ENCODE data around the gene MMRN1.
A peak's percentile ranks its signal among the peaks of the same experiment; 100 is the strongest.

MMRN1 gene, protein sequence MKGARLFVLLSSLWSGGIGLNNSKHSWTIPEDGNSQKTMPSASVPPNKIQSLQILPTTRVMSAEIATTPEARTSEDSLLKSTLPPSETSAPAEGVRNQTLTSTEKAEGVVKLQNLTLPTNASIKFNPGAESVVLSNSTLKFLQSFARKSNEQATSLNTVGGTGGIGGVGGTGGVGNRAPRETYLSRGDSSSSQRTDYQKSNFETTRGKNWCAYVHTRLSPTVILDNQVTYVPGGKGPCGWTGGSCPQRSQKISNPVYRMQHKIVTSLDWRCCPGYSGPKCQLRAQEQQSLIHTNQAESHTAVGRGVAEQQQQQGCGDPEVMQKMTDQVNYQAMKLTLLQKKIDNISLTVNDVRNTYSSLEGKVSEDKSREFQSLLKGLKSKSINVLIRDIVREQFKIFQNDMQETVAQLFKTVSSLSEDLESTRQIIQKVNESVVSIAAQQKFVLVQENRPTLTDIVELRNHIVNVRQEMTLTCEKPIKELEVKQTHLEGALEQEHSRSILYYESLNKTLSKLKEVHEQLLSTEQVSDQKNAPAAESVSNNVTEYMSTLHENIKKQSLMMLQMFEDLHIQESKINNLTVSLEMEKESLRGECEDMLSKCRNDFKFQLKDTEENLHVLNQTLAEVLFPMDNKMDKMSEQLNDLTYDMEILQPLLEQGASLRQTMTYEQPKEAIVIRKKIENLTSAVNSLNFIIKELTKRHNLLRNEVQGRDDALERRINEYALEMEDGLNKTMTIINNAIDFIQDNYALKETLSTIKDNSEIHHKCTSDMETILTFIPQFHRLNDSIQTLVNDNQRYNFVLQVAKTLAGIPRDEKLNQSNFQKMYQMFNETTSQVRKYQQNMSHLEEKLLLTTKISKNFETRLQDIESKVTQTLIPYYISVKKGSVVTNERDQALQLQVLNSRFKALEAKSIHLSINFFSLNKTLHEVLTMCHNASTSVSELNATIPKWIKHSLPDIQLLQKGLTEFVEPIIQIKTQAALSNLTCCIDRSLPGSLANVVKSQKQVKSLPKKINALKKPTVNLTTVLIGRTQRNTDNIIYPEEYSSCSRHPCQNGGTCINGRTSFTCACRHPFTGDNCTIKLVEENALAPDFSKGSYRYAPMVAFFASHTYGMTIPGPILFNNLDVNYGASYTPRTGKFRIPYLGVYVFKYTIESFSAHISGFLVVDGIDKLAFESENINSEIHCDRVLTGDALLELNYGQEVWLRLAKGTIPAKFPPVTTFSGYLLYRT

DNA sequence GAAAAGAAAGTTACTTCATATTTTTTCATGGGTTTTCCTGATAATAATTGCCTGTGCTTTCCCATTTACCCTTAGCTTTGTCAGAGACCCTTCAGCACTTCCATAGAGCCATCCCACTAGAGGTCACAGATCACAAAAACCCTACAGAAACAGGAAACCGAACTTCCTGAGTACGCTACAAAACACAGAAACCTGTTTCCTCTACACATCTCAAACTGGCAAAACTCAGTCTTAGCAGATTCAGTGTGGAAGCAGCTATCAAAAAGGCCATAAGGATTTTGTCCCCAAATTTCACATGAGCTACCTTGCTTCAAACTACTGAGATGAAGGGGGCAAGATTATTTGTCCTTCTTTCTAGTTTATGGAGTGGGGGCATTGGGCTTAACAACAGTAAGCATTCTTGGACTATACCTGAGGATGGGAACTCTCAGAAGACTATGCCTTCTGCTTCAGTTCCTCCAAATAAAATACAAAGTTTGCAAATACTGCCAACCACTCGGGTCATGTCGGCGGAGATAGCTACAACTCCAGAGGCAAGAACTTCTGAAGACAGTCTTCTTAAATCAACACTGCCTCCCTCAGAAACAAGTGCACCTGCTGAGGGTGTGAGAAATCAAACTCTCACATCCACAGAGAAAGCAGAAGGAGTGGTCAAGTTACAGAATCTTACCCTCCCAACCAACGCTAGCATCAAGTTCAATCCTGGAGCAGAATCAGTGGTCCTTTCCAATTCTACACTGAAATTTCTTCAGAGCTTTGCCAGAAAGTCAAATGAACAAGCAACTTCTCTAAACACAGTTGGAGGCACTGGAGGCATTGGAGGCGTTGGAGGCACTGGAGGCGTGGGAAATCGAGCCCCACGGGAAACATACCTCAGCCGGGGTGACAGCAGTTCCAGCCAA lies at the start of gene MMRN1:
TSS of gene MMRN1 (plus strand) at position 206 of the 902 bp plus-strand sequence. CDS start at position 324, 118 bp downstream.
- no peak for DNase-seq (ENCODE audit: low read depth, low spot score)

DNA sequence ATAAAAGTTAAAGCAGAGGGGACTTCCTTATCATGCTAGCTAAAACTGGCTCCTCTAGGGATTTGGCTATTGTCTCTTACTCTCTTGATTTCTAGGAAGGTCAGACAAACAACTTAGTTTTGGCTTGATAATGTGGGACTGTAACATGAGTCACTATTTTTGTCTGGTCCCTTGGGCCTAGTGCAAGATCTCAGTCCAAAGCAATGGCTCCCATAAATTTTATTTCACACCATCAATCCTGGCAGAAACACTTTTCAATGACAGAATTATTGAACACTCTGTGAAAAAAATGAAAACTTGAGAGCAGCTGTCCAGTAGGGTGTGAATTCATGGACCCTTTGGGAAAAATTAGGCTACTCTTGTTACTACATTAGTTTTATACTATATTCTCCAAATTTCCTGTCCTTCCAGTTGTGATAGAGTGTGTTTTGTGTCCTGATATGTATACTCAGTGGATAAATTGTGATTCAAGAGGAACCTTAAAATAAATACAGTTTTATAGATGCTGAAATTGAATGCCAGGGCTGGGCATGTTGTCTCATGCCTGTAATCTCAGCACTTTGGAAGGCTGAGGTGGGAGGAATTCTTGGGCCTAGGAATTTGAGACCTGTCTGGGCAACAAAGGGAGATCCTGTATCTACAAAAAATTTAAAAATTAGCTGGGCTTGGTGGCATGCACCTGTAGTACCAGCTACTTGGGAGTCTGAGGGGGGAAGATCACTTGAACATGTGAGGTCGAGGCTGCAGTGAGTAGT lies 46.9 kb upstream of the MMRN1 start:
- DNase-seq (ENCODE audit: low read depth, low spot score) = no peak

DNA sequence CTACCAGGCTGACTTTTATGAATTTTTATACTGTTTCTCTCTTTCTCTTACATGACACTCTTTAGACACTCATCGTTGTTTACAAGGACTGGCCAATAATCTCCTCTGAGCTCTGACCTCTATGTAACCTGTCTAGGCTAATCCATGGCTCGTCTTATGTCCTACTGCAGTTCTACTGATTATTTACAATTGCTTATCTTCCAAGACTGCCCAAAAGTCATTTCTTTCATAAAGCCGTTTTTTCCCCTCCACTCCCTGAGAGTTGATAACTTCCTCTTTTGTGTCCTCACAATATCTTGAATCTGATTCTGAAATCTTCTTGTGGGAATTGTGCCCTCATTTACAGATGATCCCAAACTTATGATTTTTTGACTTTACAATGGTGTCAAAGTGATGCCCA lies 39.4 kb upstream of the MMRN1 start:
- no peak for DNase-seq (ENCODE audit: low read depth, low spot score)

DNA sequence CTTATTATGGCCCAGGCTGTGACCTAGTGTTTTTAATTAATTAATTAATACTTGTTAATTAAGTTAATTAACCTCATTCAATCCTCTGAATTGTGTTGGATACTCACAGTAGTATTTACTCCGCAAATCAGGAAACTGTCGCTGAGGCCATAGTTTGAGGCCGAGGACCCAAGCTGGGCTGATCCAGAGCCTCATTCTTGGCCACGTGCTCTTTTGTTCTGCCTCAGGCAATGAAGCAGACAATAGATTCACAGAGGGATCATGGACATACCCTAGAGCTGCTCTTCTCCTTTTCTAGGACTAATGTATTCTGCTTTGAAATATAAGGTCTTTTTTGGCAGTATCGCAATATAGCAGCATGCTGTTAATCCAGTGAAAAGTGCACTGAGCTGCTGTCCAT lies 33.7 kb upstream of the MMRN1 start:
- DNase-seq (ENCODE audit: low read depth, low spot score) = no peak

- no peak for DNase-seq (ENCODE audit: low read depth, low spot score)
Observed at GRCh38 chr4:89863533-89863932, 31.1 kb upstream of the MMRN1 start.

GRCh38 chr4:89868276-89868675 lies 26.4 kb upstream of the MMRN1 start:
- no peak for DNase-seq (ENCODE audit: low read depth, low spot score)

DNA sequence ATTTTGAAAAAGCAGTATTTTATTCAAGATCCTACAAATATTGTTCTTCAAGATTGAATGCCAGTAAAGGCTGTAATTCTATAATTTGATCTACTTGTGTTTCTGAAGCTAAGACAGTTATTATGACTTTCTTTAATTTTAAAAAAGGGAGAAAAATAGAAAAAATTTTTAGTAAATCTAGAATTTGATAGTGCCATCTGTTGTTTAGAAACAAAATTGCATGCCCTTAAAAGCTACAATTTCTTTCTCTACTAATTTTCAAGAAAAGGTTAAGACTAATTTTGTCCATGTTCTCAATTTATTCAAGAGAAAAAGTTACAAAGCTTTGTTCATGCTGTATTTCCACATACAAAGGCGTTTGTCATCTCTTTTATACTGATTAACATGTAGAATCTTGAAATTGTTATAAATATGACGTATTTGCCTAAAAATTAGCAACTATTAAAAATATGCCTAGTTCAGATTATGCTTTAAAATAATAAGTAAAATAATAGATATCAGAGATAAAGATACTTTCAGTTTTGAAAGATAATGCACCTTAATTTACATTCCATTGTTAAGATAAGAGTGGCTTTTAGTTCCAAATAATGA lies 25.6 kb upstream of the MMRN1 start:
- DNase-seq (ENCODE audit: low read depth, low spot score) = no peak

DNA sequence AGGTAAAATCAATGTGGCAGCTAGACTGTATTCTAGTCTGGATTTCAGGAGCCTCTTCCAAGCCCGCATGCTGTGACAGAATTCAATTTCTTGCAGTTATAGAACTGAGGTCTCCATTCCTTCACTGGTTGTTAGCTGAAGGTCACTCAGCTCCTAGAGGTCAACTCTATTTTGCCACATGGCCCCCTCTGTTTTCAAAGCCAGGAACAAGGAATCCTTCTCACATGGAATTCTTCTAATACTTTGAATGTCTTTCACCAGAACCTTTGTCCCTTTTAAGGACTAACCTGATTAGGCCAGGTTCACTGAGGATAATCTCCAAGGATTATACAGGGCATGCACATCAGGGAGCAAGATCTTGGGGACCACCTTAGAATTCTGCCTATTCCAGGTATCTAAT lies 23.4 kb upstream of the MMRN1 start:
- DNase-seq (ENCODE audit: low read depth, low spot score) = no peak

GRCh38 chr4:89876548-89876947 lies 18.1 kb upstream of the MMRN1 start:
- no peak for DNase-seq (ENCODE audit: low read depth, low spot score)

GRCh38 chr4:89878611-89879010 lies 16.0 kb upstream of the MMRN1 start:
- DNase-seq (ENCODE audit: low read depth, low spot score) = no peak

DNA sequence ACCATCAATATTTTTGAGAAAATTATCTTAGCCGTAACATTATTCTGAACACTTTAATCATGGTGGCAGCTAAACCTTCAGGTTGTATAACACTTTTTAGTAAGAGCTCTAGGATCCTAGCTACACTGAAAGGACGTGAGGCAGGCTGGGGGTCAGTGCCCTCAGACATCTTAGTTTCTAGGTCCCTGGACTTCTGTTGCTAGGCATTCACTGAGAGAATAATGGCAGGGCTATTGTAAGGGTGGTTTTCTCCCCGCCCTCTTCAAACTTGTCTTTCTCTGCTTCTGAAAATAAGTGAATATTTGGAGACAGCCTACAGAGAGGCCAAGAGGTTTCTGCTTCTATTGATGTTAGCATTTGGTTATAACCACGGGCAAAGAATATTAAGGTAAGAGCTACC lies 15.4 kb upstream of the MMRN1 start:
- no peak for DNase-seq (ENCODE audit: low read depth, low spot score)

DNA sequence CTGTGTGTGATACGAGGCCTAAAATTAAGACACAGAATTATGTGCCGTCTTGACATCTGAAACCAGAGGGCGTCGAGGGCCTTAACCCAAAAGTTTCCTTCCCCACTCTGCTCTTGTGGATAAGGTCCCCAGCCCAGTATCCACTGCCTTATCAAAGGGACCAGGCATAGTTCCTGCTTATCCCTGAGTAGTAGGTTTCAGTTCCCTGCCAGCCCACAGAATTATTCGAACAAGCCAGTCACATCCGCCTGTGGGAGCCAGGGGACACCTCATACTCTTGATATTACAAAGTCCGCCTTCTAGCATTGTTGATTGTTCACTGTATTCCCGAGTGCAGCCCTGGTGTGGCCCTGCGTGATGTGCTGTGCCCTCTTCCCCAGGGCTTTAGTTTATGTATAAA lies 5.4 kb upstream of the MMRN1 start:
- no peak for DNase-seq (ENCODE audit: low read depth, low spot score)

DNA sequence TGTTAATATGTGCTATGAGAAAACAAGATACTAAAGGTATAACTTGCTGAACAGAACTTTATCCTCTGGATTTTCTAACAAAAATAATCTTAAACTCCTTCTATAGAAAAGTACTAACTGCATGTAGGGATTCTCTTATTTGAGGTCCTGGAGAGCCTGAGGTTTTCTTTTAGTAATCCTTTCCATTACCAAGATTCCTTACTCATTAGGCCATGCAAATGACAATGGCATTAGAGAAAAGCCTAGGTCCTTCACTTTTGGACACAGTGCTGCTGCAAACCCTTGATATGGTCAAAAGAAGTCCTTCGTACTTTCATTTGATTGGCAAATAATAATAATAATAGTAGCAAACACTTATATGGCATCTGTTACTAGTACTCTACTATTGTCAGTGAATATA lies 3.2 kb downstream of the MMRN1 start:
- no peak for DNase-seq (ENCODE audit: low read depth, low spot score)

- no peak for DNase-seq (ENCODE audit: low read depth, low spot score)
Observed at GRCh38 chr4:89898304-89898716, 3.7 kb downstream of the MMRN1 start.

- no peak for DNase-seq (ENCODE audit: low read depth, low spot score)
Observed at GRCh38 chr4:89899152-89899551, 4.5 kb downstream of the MMRN1 start.

DNA sequence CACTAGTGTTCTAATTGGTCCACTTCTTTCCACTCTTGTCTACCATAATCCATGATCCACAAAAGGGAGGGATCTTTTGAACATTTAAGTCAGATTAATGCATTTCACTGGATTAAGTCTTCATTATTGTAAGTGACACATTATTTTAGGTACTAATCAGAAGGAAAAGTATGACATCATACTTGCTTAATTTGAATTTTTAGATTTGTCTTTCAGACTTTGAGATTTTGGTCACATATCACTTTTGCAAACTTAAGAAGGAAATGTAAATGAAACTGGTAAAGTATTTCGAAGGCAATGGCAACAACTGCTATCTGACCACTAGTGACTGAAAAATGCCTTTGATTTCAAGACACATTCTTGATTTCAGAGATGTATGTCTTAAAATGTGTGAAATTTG lies 5.2 kb downstream of the MMRN1 start:
- DNase-seq (ENCODE audit: low read depth, low spot score) = no peak

DNA sequence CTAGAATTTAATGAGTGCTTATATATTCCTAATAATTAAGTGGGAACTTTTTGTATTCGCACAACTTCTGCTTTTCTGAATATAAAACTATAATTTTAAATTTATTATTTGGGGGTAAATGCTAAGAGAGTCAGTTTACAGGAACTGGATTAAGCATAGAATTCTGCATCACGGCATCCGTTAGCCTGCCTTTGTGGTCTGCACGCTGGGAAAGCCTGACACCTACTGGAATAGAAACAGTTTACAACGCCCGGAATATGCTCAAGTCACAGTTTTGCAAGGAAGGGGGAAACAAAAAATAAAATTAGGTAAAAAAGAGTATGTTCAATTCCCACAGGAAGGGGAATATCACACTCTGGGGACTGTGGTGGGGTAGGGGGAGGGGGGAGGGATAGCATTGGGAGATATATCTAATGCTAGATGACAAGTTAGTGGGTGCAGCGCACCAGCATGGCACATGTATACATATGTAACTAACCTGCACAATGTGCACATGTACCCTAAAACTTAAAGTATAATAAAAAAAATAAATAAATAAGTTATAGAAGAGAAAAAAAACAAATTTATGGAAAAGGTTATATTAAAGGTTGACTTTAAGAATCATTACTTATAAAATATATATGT lies 7.3 kb downstream of the MMRN1 start:
- DNase-seq (ENCODE audit: low read depth, low spot score) = peak; percentile 6

- no peak for DNase-seq (ENCODE audit: low read depth, low spot score)
Observed at GRCh38 chr4:89904524-89904923, 9.9 kb downstream of the MMRN1 start.

GRCh38 chr4:89906316-89906715 lies 11.7 kb downstream of the MMRN1 start:
- no peak for DNase-seq (ENCODE audit: low read depth, low spot score)
